A549 treated with dexamethasone at 1 μM for 4 hours (cell line): Measurements from ENCODE around the gene ANTKMT. TPM values are rescaled to one million over a fixed set of nuclear protein-coding genes. Genes with fewer than 3 reads are reported as not detected.

ENCODE experiments used
- total RNA-seq: library from RNA; stranded (reverse); fragments of 200-300 nt; extraction: Qiagen RNA extraction; gene quantifications from 5 replicates; pipeline ENCODE4 v1.2.3, GENCODE V29; 2022

ANTKMT gene, protein sequence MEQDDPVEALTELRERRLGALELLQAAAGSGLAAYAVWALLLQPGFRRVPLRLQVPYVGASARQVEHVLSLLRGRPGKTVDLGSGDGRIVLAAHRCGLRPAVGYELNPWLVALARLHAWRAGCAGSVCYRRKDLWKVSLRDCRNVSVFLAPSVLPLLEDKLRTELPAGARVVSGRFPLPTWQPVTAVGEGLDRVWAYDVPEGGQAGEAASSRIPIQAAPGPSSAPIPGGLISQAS
- total RNA-seq = 31.1 to 53.1 TPM (median 45.4 TPM) in 5 replicates

DNA sequence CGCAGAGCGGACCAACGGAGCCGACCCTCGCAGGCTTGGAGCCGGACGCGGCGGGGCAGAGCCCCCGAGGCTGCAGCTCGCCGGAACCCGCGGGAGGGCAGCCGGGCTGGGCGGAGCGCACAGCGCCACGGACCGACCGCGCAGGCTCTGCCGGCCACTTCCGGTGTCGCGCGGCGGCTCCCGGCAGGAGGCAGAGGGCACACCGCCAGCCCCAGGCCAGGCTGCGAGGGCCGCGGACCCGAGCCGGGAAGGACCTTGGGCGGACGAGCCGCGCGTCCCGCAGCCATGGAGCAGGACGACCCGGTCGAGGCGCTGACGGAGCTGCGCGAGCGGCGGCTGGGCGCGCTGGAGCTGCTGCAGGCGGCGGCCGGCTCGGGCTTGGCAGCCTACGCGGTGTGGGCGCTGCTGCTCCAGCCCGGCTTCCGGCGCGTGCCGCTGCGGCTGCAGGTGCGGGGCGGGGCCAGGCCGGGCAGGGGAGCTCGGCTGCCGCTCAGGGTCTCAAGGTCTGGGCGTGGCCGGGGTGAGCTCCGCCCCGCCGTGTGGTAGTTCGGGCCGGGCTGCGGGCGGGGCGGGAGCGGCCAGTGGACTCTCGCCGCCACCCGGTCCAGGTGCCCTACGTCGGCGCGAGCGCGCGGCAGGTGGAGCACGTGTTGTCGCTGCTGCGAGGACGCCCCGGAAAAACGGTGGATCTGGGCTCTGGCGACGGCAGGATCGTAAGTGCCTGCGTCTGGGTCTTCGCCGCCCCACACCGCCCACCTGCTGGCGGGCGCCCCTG lies at the start of gene ANTKMT:
Gene ANTKMT (plus strand): TSS at position 157 of the 775 bp plus-strand sequence. CDS start 129 bp downstream, at position 286.

DNA sequence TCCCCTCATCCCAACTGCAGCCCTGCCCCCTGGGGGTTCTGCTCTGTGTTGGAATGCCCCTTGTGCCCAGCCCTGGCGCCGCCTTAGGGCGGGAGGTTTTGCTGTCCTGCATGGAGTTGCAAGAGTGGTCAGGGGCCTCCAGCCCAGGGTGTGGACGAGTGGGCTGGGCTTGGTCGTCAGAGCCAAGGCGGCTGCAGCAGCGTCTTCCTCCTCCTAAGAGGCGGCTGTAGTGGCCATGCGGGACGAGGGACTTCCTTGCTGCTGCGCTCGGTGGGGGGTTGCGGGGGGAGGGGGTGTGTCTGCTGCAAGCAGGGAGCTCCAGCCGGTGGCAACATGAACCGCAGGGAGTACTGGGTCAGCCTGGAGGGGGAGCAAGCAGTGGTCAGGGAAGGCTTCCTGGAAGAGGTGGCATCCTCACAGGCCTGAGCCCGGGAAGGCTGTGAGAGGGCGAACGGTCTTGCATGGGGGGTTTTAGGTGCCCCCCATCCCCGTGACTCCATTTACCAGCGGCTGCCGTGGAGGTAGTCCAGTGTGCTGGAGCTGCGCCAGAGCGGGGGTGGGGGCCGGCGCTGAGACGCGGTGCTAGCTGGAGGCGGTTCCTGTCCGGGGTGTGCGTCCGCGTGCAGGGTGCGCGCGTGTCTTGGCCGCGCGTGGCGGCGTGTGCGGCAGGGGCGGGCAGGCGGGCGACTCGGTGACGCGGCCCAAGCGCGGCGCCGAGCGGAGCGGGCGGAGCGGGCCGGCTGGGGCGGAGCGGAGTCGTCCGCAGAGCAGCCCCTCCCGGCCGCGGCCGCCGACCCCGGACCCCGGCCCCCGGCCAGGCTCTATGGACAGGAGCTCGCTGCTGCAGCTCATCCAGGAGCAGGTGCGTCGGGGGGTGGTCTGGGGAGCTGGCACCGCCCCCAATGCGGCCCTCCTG lies 45.7 kb upstream of the ANTKMT start, which contains the start of gene RHBDL1:
Gene RHBDL1 (plus strand): TSS at position 704 of the 916 bp plus-strand sequence. CDS start 120 bp downstream, at position 824.

DNA sequence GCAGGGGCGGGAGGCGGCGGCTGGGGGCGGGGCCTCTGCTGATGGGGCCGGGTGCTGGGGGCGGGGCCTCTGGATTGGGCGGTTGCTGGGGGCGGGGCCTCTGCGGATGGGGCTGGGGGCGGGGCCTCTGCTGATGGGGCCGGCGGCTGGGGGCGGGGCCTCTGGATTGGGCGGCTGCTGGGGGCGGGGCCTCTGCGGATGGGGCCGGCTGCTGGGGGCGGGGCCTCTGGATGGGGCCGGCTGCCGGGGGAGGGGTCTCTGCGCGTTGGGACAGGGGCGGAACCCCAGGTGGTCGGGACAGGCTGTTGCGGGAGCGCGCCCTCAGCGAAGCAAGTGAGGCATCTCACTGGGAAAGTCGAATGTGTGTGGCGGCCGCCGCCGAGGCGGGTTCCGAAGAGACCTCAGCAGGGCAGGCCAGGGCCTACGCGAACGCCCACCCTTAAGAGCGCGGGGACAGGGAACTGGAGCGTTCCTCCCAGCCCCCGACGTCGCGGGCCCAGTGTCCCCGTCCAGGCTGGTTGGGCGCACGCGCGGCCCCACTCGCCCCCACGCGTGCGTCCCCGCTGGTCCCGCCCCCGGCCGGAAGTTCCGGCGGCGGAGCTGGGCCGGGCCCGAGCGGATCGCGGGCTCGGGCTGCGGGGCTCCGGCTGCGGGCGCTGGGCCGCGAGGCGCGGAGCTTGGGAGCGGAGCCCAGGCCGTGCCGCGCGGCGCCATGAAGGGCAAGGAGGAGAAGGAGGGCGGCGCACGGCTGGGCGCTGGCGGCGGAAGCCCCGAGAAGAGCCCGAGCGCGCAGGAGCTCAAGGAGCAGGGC lies 40.9 kb upstream of the ANTKMT start, which contains the start of gene STUB1:
Gene STUB1 (plus strand): TSS at position 597 of the 811 bp plus-strand sequence. CDS start 116 bp downstream, at position 713.

DNA sequence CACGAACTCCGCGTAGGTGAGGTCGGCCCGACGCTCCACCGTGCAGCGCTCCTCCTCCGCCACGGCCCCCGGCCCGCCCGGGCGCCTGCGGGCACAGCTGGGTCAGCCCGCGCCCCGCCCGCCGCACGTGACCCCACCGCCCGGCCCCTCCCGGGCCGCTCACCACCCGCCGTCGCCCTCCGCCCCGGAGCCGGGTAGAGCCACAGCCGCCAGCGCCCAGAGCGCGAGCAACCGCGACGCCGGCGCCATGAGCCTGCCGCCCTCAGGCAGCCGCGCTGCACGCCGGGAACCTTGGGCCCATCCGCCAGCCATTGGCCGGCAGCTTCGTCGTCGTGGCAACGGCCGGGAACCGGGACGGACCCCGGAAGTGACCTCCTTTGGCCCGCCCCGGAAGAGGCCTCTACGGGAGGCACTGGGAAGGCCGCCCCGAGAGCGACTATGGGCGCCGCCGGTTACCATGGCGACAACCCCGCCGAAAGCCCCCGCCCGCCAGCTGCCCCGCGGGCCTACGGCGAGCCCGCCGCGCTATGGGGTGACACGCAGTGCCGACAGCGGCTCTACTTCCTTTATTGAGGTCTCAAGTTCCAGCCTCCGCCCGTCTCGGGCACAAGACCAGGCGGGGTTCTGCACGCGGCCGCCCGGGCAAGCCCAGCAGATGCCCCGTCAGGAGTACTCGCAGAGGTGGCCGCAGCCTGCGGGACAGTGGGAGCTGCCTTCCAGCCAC lies 36.7 kb upstream of the ANTKMT start, which contains the start of gene JMJD8:
Gene JMJD8 (minus strand): TSS at position 264 of the 724 bp plus-strand sequence. CDS start 15 bp downstream, at position 249.

DNA sequence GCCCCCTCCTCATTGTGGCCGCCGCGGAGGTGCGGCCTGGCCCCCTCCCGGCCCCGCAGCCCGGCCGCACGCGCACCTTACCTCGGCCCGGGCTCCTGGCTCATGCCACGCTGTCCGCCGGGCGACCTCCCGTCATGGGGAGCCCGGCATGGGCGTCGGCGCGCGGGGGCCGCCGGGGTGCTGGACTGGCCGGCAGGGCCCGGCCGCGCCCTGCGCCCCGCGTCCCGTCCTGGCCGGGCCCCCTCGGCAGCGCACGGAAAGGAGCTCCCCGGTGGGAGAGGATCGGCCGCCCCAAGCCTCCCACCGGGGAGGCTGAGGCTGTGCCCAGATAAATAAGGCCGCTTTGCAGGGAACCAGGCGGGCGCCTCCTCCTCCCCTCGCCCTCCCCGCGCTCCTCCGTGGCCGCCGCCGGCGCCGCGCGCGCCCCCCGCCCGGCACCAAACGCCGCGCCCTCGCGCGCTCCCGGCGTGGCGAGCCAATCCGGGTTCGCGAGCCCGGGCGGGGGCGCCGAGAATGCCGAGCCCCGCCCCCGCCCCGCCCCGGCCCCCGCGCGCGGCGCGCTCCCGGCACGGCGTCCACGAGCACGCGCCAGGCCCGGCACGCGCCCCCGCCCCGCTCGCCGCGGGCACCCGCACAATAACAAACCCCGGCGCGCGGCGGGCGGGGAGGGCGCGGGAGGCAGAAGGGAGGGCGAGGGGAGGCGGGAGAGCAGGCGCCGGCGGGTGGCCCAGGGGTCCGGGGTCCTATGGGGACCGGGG lies 15.3 kb upstream of the ANTKMT start, which contains the start of gene FBXL16:
Gene FBXL16 (minus strand): TSS at position 371 of the 758 bp plus-strand sequence. CDS start 8,396 bp downstream, outside the sequence.

DNA sequence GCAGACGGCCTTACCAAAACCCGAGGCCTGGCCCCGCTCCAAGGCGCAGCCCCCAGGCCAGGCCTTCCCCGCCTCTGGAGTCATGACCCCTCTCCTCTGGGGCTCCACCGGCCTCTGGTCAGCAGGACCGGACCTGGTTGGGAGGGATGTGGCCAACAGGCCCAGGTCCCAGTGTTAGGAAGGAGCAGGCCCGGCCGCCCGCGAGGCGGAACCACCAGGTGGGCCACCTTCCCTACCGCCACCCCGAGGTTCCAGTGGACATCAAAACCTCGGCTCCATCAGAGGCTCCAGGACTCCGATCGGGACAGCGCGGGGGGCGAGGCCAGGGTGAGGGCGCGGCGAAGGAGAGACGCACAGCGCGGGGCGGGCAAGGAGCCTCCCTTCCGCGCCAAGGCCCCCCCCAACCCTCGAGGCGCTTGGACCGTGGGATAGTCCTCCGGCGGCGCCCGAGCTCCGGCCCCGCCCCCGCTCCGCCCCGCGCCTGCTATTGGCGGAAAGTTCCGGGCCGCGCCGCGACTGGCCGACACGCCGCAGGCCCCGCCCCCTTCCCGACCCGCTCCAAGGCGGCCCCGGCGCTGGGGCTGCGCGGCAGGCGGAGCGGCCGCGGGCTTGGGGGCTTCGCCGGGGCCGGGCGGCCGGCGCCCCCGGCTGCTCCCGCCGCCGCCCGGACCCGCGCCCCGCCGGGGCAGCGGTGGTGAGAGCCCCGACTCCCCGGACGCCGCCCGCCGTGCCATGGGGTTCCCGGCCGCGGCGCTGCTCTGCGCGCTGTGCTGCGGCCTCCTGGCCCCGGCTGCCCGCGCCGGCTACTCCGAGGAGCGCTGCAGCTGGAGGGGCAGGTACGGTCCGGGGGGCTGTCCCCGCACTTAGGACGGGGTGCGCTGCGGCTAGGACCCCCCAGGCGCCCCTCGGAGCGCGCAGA lies 6.1 kb upstream of the ANTKMT start, which contains the start of gene METRN:
Gene METRN (plus strand): TSS at position 561 of the 919 bp plus-strand sequence. CDS start 172 bp downstream, at position 733.

DNA sequence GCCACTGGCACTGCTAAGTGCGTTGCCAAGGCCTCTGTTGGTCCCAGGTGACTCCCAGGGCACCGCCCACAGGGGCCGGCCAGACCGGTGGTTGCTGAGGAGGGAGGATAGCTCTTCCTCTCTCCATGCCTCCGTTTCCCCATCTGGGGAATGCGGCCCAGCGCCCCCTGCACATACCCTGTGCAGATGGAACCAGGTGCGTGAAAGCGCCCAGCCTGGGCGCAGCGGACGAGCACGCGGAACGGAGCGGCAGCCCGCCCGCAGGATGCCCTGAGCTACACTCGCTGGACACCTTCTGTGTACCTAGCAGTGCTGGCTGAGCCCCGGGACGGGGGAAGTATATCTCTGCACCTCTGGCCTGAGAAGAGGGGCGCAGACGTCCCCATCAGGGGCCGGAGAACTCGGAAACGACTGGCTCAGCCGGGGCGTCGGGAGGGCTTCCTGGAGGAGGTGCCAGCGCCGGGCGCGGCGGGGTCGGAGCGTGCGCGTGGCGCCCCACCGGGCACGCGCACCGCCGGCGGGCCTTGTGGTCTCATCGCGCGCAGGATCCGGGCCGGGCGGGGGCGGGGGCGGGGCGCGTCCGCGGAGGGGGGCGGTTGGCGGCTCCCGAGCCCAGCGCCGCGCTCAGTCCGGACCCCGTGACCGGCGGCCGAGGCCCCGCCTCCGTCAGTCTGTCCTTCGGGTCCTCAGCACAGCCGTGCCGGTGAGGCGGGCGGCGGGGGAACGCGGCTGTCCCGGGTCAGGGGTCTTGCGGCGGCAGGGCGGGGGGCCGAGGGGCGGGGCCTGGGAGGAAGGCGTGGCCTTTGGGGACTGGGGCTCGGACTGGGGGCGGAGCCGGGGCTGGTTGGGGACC lies 5.7 kb downstream of the ANTKMT start, which contains the start of the genes CCDC78 and HAGHL:
Gene CCDC78 (minus strand): TSS at position 6 of the 853 bp plus-strand sequence. CDS start 76 bp downstream, outside the sequence.
Gene HAGHL (plus strand): TSS at position 669 of the 853 bp plus-strand sequence. CDS start 404 bp downstream, outside the sequence.

DNA sequence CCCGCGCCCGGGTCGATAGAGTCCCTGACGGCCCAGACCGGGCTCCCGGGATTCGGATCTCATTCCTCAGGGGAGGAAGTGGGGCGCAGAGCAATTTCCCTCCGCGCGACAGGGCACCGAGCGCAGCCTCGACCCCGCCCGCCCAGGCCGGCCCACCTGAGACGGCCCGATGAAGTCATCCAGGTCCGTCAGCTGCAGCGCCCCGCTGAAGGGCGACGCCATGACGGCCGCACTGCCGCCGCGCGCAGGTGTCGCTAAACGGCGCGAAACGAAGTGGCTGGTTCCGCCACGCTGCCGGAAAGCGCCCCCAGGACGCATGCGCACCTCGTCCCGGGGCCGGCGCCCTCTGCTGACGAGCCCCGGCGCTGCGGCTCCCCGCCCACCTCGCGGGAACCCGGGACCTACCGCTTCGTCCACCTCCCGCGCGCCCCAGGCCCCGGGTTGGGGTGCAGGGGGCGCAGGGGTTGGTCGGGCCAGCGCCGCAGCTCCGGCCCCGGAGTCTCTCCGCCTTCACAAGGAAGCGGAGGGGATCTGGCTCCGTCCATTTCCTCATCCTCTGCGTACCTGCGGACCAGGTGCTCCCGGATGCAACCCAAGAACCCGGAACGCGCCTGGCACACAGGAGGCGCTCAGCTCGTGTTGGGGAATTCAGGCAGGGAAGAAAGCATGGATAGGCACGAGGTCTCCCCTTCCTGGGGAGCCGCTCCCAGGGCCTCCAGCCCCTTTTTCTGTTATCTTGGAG lies 20.0 kb downstream of the ANTKMT start, which contains the start of gene CIAO3:
Gene CIAO3 (minus strand): TSS at position 234 of the 742 bp plus-strand sequence. CDS start 12 bp downstream, at position 222.

DNA sequence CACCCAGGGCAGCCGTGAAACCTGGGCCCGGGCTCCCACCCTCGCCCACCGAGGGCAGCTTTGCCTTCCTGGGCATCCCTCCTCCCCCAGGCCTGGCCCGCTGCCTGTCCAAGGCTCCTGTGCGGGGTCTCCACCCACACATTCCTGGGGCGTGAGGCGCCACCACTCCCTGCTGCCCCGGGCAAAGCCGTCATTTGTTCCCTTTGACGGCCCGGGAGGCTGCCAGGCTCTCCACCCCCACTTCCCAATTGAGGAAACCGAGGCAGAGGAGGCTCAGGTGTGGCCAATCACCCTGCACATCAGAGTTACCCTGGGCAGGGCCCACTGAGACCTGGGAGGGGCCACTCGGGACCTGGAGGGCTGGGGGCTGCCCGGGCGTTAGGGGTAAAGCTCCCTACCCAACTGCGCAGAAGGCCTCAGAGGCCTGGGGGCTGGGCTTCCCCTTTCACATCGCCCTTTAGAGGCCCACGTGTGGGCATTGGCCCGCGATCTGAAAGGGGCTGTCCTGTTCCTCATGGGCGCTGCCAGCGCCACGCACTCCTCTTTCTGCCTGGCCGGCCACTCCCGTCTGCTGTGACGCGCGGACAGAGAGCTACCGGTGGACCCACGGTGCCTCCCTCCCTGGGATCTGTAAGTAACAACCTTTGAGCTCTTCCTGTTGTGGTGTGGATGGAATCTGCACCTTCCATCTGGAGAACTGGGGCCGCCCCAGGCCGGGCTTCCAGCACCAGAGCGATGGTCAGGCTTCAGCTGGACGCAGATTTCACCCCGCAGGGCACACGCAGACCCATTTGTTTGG lies 39.8 kb downstream of the ANTKMT start, which contains the start of gene MSLN:
Gene MSLN (plus strand): TSS at position 190 of the 799 bp plus-strand sequence. CDS start 1,947 bp downstream, outside the sequence.

Other genes with a start within 250 kb of the ANTKMT start
- gene CAPN15, start 193.4 kb upstream of the ANTKMT start, total RNA-seq = 34.5 to 76.4 TPM (median 71.6 TPM) in 5 replicates
- 0.11 to 0.19 TPM (median 0.15 TPM) in 5 replicates for gene PRR35, start 160.8 kb upstream of the ANTKMT start, total RNA-seq
- gene NHLRC4, start 154.1 kb upstream of the ANTKMT start, total RNA-seq = 0.14 to 0.26 TPM (median 0.21 TPM) in 5 replicates
- gene PIGQ, start 151.2 kb upstream of the ANTKMT start, total RNA-seq = 24.2 to 41.4 TPM (median 35.5 TPM) in 5 replicates
- gene RAB40C, start 131.1 kb upstream of the ANTKMT start, total RNA-seq = 10.2 to 18.4 TPM (median 18.1 TPM) in 5 replicates
- 0.07 to 0.25 TPM (median 0.18 TPM) in 5 replicates for gene WFIKKN1, start 90.2 kb upstream of the ANTKMT start, total RNA-seq
- 83.7 to 131 TPM (median 124 TPM) in 5 replicates for gene METTL26, start 84.8 kb upstream of the ANTKMT start, total RNA-seq
- gene MCRIP2, start 79.3 kb upstream of the ANTKMT start, total RNA-seq = 16.4 to 33.0 TPM (median 29.6 TPM) in 5 replicates
- 11.8 to 23.4 TPM (median 22.3 TPM) in 5 replicates for gene WDR90, start 71.8 kb upstream of the ANTKMT start, total RNA-seq
- 48.3 to 98.6 TPM (median 83.1 TPM) in 5 replicates for gene RHOT2, start 53.0 kb upstream of the ANTKMT start, total RNA-seq
- 0.26 to 1.6 TPM (median 1.2 TPM) in 5 replicates for gene RHBDL1, start 45.5 kb upstream of the ANTKMT start, total RNA-seq
- 84.0 to 122 TPM (median 114 TPM) in 5 replicates for gene STUB1, start 40.7 kb upstream of the ANTKMT start, total RNA-seq
- 63.2 to 85.2 TPM (median 82.5 TPM) in 5 replicates for gene JMJD8, start 36.8 kb upstream of the ANTKMT start, total RNA-seq
- 3.7 to 6.8 TPM (median 5.6 TPM) in 5 replicates for gene WDR24, start 30.7 kb upstream of the ANTKMT start, total RNA-seq
- 8.5 to 16.2 TPM (median 15.7 TPM) in 5 replicates for gene FBXL16, start 15.3 kb upstream of the ANTKMT start, total RNA-seq
- gene METRN, start 6.0 kb upstream of the ANTKMT start, total RNA-seq = 88.0 to 175 TPM (median 171 TPM) in 5 replicates
- gene CCDC78, start 5.3 kb downstream of the ANTKMT start, total RNA-seq = 2.9 to 6.2 TPM (median 4.9 TPM) in 5 replicates
- 15.8 to 17.8 TPM (median 16.5 TPM) in 5 replicates for gene HAGHL, start 6.0 kb downstream of the ANTKMT start, total RNA-seq
- gene CIAO3, start 19.9 kb downstream of the ANTKMT start, total RNA-seq = 21.1 to 29.7 TPM (median 29.0 TPM) in 5 replicates
- gene MSLN, start 39.6 kb downstream of the ANTKMT start, total RNA-seq = 2.2 to 4.3 TPM (median 2.8 TPM) in 5 replicates
- gene RPUSD1, start 67.2 kb downstream of the ANTKMT start, total RNA-seq = 32.4 to 56.2 TPM (median 53.1 TPM) in 5 replicates
- 12.2 to 27.2 TPM (median 21.9 TPM) in 5 replicates for gene CHTF18, start 67.5 kb downstream of the ANTKMT start, total RNA-seq
- gene GNG13, start 79.6 kb downstream of the ANTKMT start, total RNA-seq = not detected in 5 replicates
- 7.9 to 11.2 TPM (median 9.2 TPM) in 5 replicates for gene LMF1, start 249.8 kb downstream of the ANTKMT start, total RNA-seq